GM23248 (cell line): Measurements from ENCODE around the gene PHEX.

Experiments used
- EZH2 ChIP-seq: fragments of 200-600 bp; sonication (generic); IDR thresholded peaks from 2 replicates; pipeline ENCODE4 v1.6.1; 2018; ENCODE audit warnings: antibody characterized with exemption, mild to moderate bottlenecking; ENCODE audit not compliant: insufficient read depth, poor library complexity, severe bottlenecking
- EZH2phosphoT487 ChIP-seq: fragments of 200-600 bp; sonication (generic); IDR thresholded peaks from 2 replicates; pipeline ENCODE4 v1.6.1; 2018; ENCODE audit warnings: antibody characterized with exemption, moderate library complexity, mild to moderate bottlenecking, low read depth; ENCODE audit not compliant: insufficient read depth

DNA sequence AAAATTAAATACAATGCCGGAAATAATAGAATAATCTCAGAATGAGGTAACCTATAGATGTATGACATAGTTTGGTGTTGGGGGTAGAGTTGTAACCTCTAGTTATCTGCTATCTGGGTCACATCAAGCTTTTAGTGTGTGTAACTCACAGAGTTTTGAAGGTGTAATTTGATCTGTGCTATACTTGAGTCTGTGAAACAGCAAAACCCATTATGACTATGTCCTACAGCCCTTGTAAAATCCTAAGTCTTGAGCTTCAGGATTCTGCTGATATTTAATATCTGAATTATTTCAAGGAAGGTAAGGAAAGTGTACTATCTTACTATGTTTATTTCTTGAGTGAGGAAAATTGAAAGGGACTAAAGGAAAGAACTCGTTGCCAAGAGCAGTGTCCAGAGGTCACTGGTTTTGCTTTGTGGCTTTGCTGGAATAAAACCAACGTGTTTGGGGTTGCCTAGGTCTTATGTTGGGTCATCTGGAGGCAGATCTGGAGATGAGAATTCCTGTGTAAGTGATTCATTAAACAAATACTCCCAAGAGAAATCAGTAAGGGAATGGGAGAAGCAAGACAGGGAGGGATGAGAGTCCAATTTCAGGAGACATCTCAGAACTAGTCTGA is 132.8 kb downstream of the PHEX start:
- no peak for TF ChIP-seq EZH2
- TF ChIP-seq EZH2phosphoT487: no peak
